Fibroblast of lung (primary cell): ENCODE results near the gene MAN1A1.

ENCODE experiments used
- EZH2 ChIP-seq: IDR thresholded peaks from 2 replicates; pipeline ENCODE4 v1.5.1; 2012; ENCODE audit warnings: low read length, control low read depth, mild to moderate bottlenecking; ENCODE audit errors: missing control alignments
- TF ChIP-seq, protein P1 (sequence below), 2 donors: IDR thresholded peaks in 1 of 2; conservative IDR thresholded peaks in 1 of 2; 1 replicate in 1 of 2; 2 replicates in 1 of 2; pipeline ENCODE4 v1.5.1; 2011 to 2012; ENCODE audit warnings: low read length in 2 of 2, control low read depth in 1 of 2, inconsistent platforms in 1 of 2, low read depth in 1 of 2, mild to moderate bottlenecking in 1 of 2

DNA sequence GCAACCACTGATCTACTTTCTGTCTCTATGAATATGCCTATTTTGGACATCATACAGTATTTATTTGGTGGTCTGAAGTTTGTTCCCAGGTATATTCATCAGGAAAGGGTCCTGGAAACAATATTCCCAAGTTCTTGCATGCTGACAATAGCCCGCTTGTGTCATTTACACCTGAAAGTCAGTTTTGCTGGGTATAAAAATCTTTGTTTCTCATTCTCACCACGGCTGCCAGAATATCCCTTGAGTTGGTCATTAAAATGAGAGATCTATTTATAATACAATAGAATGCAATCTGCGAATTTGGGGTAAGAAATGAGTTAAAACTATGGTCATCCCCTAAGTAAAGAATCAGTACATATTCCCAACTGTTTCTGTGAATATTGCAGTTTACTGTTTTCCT is 79.0 kb downstream of the MAN1A1 start:
- TF ChIP-seq, protein P1, sequence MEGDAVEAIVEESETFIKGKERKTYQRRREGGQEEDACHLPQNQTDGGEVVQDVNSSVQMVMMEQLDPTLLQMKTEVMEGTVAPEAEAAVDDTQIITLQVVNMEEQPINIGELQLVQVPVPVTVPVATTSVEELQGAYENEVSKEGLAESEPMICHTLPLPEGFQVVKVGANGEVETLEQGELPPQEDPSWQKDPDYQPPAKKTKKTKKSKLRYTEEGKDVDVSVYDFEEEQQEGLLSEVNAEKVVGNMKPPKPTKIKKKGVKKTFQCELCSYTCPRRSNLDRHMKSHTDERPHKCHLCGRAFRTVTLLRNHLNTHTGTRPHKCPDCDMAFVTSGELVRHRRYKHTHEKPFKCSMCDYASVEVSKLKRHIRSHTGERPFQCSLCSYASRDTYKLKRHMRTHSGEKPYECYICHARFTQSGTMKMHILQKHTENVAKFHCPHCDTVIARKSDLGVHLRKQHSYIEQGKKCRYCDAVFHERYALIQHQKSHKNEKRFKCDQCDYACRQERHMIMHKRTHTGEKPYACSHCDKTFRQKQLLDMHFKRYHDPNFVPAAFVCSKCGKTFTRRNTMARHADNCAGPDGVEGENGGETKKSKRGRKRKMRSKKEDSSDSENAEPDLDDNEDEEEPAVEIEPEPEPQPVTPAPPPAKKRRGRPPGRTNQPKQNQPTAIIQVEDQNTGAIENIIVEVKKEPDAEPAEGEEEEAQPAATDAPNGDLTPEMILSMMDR (conservative IDR thresholded peaks at IDR 0.05 in 1 of 2, IDR thresholded peaks at IDR 0.05 in 1 of 2; ENCODE audit: low read depth in 1 of 2, low read length in 2 of 2) = no peak
- no peak for TF ChIP-seq EZH2
